SU-DHL-6 (cell line): ENCODE data around the gene KCNJ15.

ENCODE experiments used
- H2AFZ ChIP-seq: fragments of 200-600 bp; sonication (generic); 2 replicates; pipeline ENCODE4 v1.6.1; 2014; ENCODE audit warnings: low read depth, mild to moderate bottlenecking, moderate library complexity, mixed read lengths, antibody characterized with exemption, low read length; ENCODE audit not compliant: severe bottlenecking
- H3F3A ChIP-seq: fragments of 200-600 bp; shearing (Covaris generic); 2 replicates; pipeline ENCODE4 v1.6.0; 2016; ENCODE audit warnings: antibody characterized with exemption, mild to moderate bottlenecking; ENCODE audit not compliant: insufficient read depth
- H3K27ac ChIP-seq: fragments of 200-600 bp; sonication (generic); 2 replicates; pipeline ENCODE4 v1.5.1; 2016; ENCODE audit warnings: low read depth, mild to moderate bottlenecking, low read length, moderate library complexity, mixed read lengths
- H3K27me3 ChIP-seq: fragments of 200-600 bp; sonication (generic), shearing (Covaris generic); 2 replicates; pipeline ENCODE4 v1.6.0; 2014; ENCODE audit warnings: mild to moderate bottlenecking, low read length
- H3K36me3 ChIP-seq: fragments of 200-600 bp; sonication (generic); 2 replicates; pipeline ENCODE4 v1.6.1; 2014; ENCODE audit warnings: mild to moderate bottlenecking, low read length, mixed read lengths
- H3K4me2 ChIP-seq: fragments of 300-600, 200-600 bp; shearing (Covaris generic), sonication (generic); 2 replicates; pipeline ENCODE4 v1.6.0; 2014; ENCODE audit warnings: low read length, low read depth, mild to moderate bottlenecking; ENCODE audit not compliant: poor library complexity, severe bottlenecking
- H3K4me3 ChIP-seq: fragments of 200-600 bp; sonication (generic); 2 replicates; pipeline ENCODE4 v1.5.1; 2014; ENCODE audit warnings: antibody characterized with exemption, low read length, mild to moderate bottlenecking, mixed read lengths; ENCODE audit not compliant: insufficient read depth, poor library complexity, severe bottlenecking
- H3K79me2 ChIP-seq: fragments of 200-600 bp; sonication (generic); 2 replicates; pipeline ENCODE4 v1.6.1; 2014; ENCODE audit warnings: mild to moderate bottlenecking, low read length, moderate library complexity; ENCODE audit not compliant: insufficient read depth
- H3K9ac ChIP-seq: fragments of 200-600 bp; sonication (generic); 2 replicates; pipeline ENCODE4 v1.7.0; 2014; ENCODE audit warnings: mild to moderate bottlenecking, low read length
- H3K9me2 ChIP-seq: fragments of 200-600 bp; sonication (generic); replicated peaks from 2 replicates; pipeline ENCODE4 v1.6.1; 2014; ENCODE audit warnings: low read length; ENCODE audit not compliant: insufficient read depth
- H3K9me3 ChIP-seq: fragments of 200-600 bp; sonication (generic); 2 replicates; pipeline ENCODE4 v1.6.1; 2014; ENCODE audit warnings: low read length, mixed read lengths; ENCODE audit not compliant: insufficient read depth
- H4K20me1 ChIP-seq: fragments of 200-600 bp; sonication (generic); 2 replicates; pipeline ENCODE4 v1.6.1; 2014; ENCODE audit warnings: low read depth, mild to moderate bottlenecking, antibody characterized with exemption, low read length, moderate library complexity, mixed read lengths
- CTCF ChIP-seq: fragments of 200-600 bp; sonication (generic); IDR thresholded peaks from one replicate; pipeline ENCODE4 v1.5.1; 2017; ENCODE audit warnings: antibody characterized with exemption, mild to moderate bottlenecking, low read length, moderate library complexity; ENCODE audit not compliant: insufficient read depth, poor library complexity, severe bottlenecking
- EZH2phosphoT487 ChIP-seq: fragments of 200-600 bp; sonication (generic), shearing (Covaris generic); conservative IDR thresholded peaks from 2 replicates; pipeline ENCODE4 v1.6.1; 2018; ENCODE audit warnings: mild to moderate bottlenecking, antibody characterized with exemption, low read length, moderate library complexity, mixed read lengths

KCNJ15 gene

GRCh38 chr21:38323721-38324531 is 67.1 kb downstream of the KCNJ15 start:
- H3K9me3 ChIP-seq, result no peaks in the 10 kb centered on the region
- H3F3A ChIP-seq, result no peaks in the 10 kb centered on the region
- H3K27ac ChIP-seq, result no peak overlapping the region
- H3K9me2 ChIP-seq, result no peaks in the 10 kb centered on the region
- H3K79me2 ChIP-seq, result no peaks in the 10 kb centered on the region
- H3K36me3 ChIP-seq, result no peaks in the 10 kb centered on the region
- H3K27me3 ChIP-seq, result no peaks in the 10 kb centered on the region
- H2AFZ ChIP-seq, result no peak overlapping the region
- TF ChIP-seq EZH2phosphoT487 (no peak), CTCF (no peak)
- no peak overlapping the region for H3K4me2 ChIP-seq
- H3K9ac ChIP-seq, result no peak overlapping the region
- H3K4me3 ChIP-seq, result no peak overlapping the region
- no peaks in the 10 kb centered on the region for H4K20me1 ChIP-seq

GRCh38 chr21:38325216-38325615 is 68.4 kb downstream of the KCNJ15 start:
- H3K9me2 ChIP-seq, result no peaks in the 10 kb centered on the region
- no peaks in the 10 kb centered on the region for H3K36me3 ChIP-seq
- H2AFZ ChIP-seq, result no peak overlapping the region
- no peak overlapping the region for H3K27ac ChIP-seq
- H3K27me3 ChIP-seq, result no peaks in the 10 kb centered on the region
- TF ChIP-seq EZH2phosphoT487, result no peak
- no peak for TF ChIP-seq CTCF
- no peak overlapping the region for H3K4me3 ChIP-seq
- no peak overlapping the region for H3K9ac ChIP-seq
- H4K20me1 ChIP-seq, result no peaks in the 10 kb centered on the region
- H3K4me2 ChIP-seq, result no peak overlapping the region
- H3K79me2 ChIP-seq, result no peaks in the 10 kb centered on the region
- no peaks in the 10 kb centered on the region for H3K9me3 ChIP-seq
- H3F3A ChIP-seq, result no peaks in the 10 kb centered on the region

- TF ChIP-seq CTCF (no peak), EZH2phosphoT487 (no peak)
- Histone ChIP-seq H3K9me2 (no peaks in the 10 kb centered on the region), H2AFZ (no peak overlapping the region), H4K20me1 (no peaks in the 10 kb centered on the region), H3F3A (no peaks in the 10 kb centered on the region), H3K9ac (no peak overlapping the region), H3K27me3 (no peaks in the 10 kb centered on the region), H3K4me2 (no peak overlapping the region), H3K4me3 (no peak overlapping the region), H3K9me3 (no peaks in the 10 kb centered on the region), H3K36me3 (no peaks in the 10 kb centered on the region), H3K27ac (no peak overlapping the region), H3K79me2 (no peaks in the 10 kb centered on the region)
These were observed 69.1 kb downstream of the KCNJ15 start for GRCh38 chr21:38325731-38326420.
